Heart left ventricle (tissue), 16 donors: Measurements from ENCODE around the gene PLXNC1. TPM values are rescaled to one million over a fixed set of nuclear protein-coding genes. Genes with fewer than 3 reads are reported as not detected.
A peak's percentile ranks its signal among the peaks of the same experiment; 100 is the strongest.

Experiments
- ATAC-seq, 4 donors: fragments of 200-7000 bp; cut with Tn5 transposase; one replicate each; pipeline ENCODE4 v1.9.1; 2020 to 2022; ENCODE audit warnings: moderate library complexity in 4 of 4, mild to moderate bottlenecking in 3 of 4, moderate number of reproducible peaks in 1 of 4
- DNase-seq, 5 donors: peaks; one replicate each; pipeline ENCODE4 v3.0.0-alpha.2; 2020
- H3K27ac ChIP-seq, 12 donors: fragments of 200-600 bp; sonication (generic) in 4 of 12; one replicate each; pipeline versions ENCODE4 v1.5.0 to v1.8.0; 2016 to 2022; ENCODE audit warnings: mild to moderate bottlenecking in 2 of 12
- H3K27me3 ChIP-seq, 9 donors: fragments of 200-600 bp; sonication (generic) in 2 of 9; one replicate each; pipeline versions ENCODE4 v1.5.1 to v1.8.0; 2016 to 2022; ENCODE audit warnings: mild to moderate bottlenecking in 3 of 9
- H3K36me3 ChIP-seq, 9 donors: fragments of 200-600 bp; sonication (generic) in 2 of 9; one replicate each; pipeline versions ENCODE4 v1.5.0 to v1.8.0; 2018 to 2022; ENCODE audit warnings: mild to moderate bottlenecking in 2 of 9
- H3K4me1 ChIP-seq, 12 donors: fragments of 200-600 bp; sonication (generic) in 4 of 12; one replicate each; pipeline versions ENCODE4 v1.5.0 to v1.8.0; 2016 to 2022; ENCODE audit warnings: mild to moderate bottlenecking in 3 of 12
- H3K4me3 ChIP-seq, 12 donors: fragments of 200-600 bp; sonication (generic) in 4 of 12; one replicate each; pipeline versions ENCODE4 v1.5.0 to v1.8.0; 2017 to 2022; ENCODE audit warnings: mild to moderate bottlenecking in 9 of 12, moderate library complexity in 4 of 12
- H3K9me3 ChIP-seq, 12 donors: fragments of 200-600 bp; sonication (generic) in 4 of 12; one replicate each; pipeline versions ENCODE4 v1.5.0 to v1.8.0; 2016 to 2022; ENCODE audit warnings: mild to moderate bottlenecking in 1 of 12
- POLR2A ChIP-seq, 2 donors: fragments of 450-650 bp; IDR thresholded peaks; one replicate each; pipeline ENCODE4 v1.6.1; 2017; ENCODE audit warnings: antibody characterized with exemption in 2 of 2, mild to moderate bottlenecking in 2 of 2, moderate library complexity in 2 of 2
- WGBS, 4 donors: extraction: QIAGEN DNeasy Blood & Tissue Kit in 2 of 4; methylation state at CpG; one replicate each; pipeline versions ENCODE4 v1.1.5 to v1.1.7; 2013 to 2018; 5-methylcytosine and 5-hydroxymethylcytosine counted together
- intact Hi-C, 10 donors: fragments of 100-400 bp; cut with DNase I; formaldehyde crosslinking; loops; one replicate each; pipeline versions ENCODE4 v1.11.1 to v1.14.2; 2022
- polyA plus RNA-seq, 2 donors: library from polyadenylated mRNA; stranded (reverse); fragments of 200-250 nt; gene quantifications; one replicate each; pipeline ENCODE4 v1.2.3, GENCODE V29; 2013
- total RNA-seq, 9 donors: library from RNA; depleted of rRNA in 2 of 9; stranded (reverse); fragments of >200 nt in 2 of 9; fragmentation: NEBNext Ultra II Directional in 3 of 9; extraction: Animal tissue kit (Norgen Biotek cat#: 25700) in 3 of 9; gene quantifications; one replicate each; pipeline versions ENCODE4 v1.1.0 to v1.2.4, GENCODE V29; 2016 to 2023
- TF ChIP-seq, protein P1 (sequence below), 12 donors: fragments of 200-600 bp; sonication (generic) in 4 of 12; IDR thresholded peaks; one replicate each; pipeline versions ENCODE4 v1.5.0 to v1.8.0; 2018 to 2022; ENCODE audit warnings: antibody characterized with exemption in 12 of 12, mild to moderate bottlenecking in 5 of 12
- donor health status: ischemic (EF 13 %, LVEDD 7.1; RV severe dilation, severe dysfunction).
- donor health status: healthy with polysubstance abuse.
- donor health status: DM: no; HTN: yes; CAD: no.
- donor health status: DM: no; HTN: no; CAD: no.
- donor health status: ischemic (EF 25% LVEDD 6.9; RV normal size, moderate dysfunction).
- donor health status: ischemic (EF 25% LVEDD 5.7; RV mildly dilated, moderate dysfunction).
- donor health status: healthy.
- donor health status: DM: yes; HTN: yes; CAD: no.
- donor health status: ischemic (EF 35%, LVEDD 5.7; RV mildly dilated, moderate dysfunction).
- donor health status: nonischemic (EF 11% LVEDD 7.7; RV severe dilation, severe dysfunction).
- donor health status: DM: yes; HTN: yes; CAD: no.
- donor health status: PGD.
- donor health status: ischemic (EF 29% LVEDD 5.4; RV normal size, mild dysfunction).
- donor health status: nonischemic (EF 23%, LVEDD 6.1; RV moderate dilation, normal function).

The PLXNC1 gene
- total and polyA plus RNA-seq, 11 donors = 0.84 to 18.4 (median 3.1) TPM

DNA sequence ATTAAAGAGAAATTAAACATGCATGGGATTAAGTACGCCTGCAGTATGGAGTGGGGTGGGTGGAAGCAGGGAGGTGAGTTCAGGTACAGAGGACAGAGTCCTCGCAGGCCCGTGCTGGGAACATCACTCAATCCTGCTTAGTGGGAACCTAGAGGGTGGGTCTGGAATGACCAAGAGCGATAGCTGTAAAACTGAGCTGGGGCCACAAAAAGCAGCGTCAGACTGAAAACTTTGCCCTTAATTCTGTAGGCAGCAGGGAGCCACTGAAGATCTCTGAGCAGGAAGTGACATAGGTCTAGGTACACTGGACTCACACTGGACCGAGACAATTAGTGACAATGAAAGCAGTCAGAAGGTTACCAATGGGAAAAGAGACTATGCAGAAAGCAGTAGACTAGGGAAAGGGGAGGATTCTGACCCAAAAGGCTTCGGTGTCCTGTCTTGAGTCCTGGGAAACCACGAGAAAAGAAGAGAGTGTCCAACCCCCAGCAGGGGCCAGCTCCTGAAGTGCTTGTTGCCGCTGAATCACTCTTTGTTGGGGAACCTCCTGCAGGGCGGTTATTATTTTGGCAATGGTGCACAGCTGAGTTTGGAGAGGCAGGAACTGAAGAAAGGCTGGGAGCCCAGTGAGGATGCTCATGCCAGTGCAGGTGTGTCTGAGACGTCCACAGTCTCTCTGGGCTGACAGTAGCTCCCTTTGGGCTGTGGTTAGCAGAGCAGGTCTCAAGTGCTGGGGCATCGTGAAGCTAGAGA lies 97.4 kb downstream of the PLXNC1 start:
- intact Hi-C loops = no loop called here
- peaks cover 0 to 14% (median 0%) of the 10 kb centered on the region in 9 donors for H3K36me3 ChIP-seq
- no peaks in the 10 kb centered on the region for H3K27me3 ChIP-seq
- TF ChIP-seq, protein P1, sequence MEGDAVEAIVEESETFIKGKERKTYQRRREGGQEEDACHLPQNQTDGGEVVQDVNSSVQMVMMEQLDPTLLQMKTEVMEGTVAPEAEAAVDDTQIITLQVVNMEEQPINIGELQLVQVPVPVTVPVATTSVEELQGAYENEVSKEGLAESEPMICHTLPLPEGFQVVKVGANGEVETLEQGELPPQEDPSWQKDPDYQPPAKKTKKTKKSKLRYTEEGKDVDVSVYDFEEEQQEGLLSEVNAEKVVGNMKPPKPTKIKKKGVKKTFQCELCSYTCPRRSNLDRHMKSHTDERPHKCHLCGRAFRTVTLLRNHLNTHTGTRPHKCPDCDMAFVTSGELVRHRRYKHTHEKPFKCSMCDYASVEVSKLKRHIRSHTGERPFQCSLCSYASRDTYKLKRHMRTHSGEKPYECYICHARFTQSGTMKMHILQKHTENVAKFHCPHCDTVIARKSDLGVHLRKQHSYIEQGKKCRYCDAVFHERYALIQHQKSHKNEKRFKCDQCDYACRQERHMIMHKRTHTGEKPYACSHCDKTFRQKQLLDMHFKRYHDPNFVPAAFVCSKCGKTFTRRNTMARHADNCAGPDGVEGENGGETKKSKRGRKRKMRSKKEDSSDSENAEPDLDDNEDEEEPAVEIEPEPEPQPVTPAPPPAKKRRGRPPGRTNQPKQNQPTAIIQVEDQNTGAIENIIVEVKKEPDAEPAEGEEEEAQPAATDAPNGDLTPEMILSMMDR (IDR thresholded peaks at IDR 0.05) = no peak
- no peak for TF ChIP-seq POLR2A (IDR thresholded peaks at IDR 0.05)
- DNase-seq (no peak), ATAC-seq (no peak)
- peak overlapping the region in 1 of 12 donors; percentile 72 for H3K27ac ChIP-seq
- H3K4me1 ChIP-seq = peaks cover 0 to 35% (median 0%) of the 10 kb centered on the region in 12 donors
- WGBS, 4 donors = 85 to 90% (median 89%) methylated on average over 12 of the region's 12 CpGs
- no peak overlapping the region for H3K4me3 ChIP-seq
- H3K9me3 ChIP-seq = no peaks in the 10 kb centered on the region

DNA sequence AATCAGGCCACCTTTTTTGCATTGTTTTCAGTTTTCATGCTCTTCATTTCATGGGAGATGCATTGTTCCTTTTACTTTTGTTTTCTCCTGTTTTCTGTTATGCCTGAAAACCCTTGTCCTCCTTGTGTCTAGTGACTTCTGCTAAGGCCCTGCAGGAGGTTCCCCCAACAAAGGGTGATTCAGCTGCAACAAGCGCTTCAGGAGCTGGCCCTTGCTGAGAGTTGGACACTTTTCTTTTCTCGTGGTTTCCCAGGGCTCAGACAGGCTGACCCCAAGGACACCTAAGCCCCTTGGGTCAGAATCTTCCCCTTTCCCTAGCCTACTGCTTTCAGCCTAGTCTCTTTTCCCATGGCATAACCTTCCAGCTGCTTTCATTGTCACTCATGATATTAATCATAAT lies 98.9 kb downstream of the PLXNC1 start:
- H3K4me1 ChIP-seq = peaks cover 0 to 33% (median 0%) of the 10 kb centered on the region in 12 donors
- 48 to 73% (median 70%) methylated on average over 2 of the region's 2 CpGs for WGBS, 4 donors
- no peak overlapping the region for H3K27ac ChIP-seq
- TF ChIP-seq, protein P1 (IDR thresholded peaks at IDR 0.05) = no peak
- no peak for TF ChIP-seq POLR2A (IDR thresholded peaks at IDR 0.05)
- ATAC-seq (no peak), DNase-seq (no peak)
- no peak overlapping the region for H3K4me3 ChIP-seq
- intact Hi-C loops = no loop called here
- no peaks in the 10 kb centered on the region for H3K27me3 ChIP-seq
- no peaks in the 10 kb centered on the region for H3K9me3 ChIP-seq
- peaks cover 0 to 25% (median 0%) of the 10 kb centered on the region in 9 donors for H3K36me3 ChIP-seq

- H3K9me3 ChIP-seq = no peaks in the 10 kb centered on the region
- TF ChIP-seq, protein P1 (IDR thresholded peaks at IDR 0.05) = no peak
- TF ChIP-seq POLR2A (IDR thresholded peaks at IDR 0.05) = no peak
- DNase-seq (no peak), ATAC-seq (no peak)
- no peak overlapping the region for H3K4me3 ChIP-seq
- WGBS, 4 donors = 84 to 89% (median 88%) methylated on average over 7 of the region's 7 CpGs
- intact Hi-C loops = no loop called here
- H3K27ac ChIP-seq = no peak overlapping the region
- H3K4me1 ChIP-seq = peaks cover 0 to 28% (median 0%) of the 10 kb centered on the region in 12 donors
- H3K27me3 ChIP-seq = no peaks in the 10 kb centered on the region
- peaks cover 0 to 30% (median 0%) of the 10 kb centered on the region in 9 donors for H3K36me3 ChIP-seq
These were observed 100.2 kb downstream of the PLXNC1 start for GRCh38 chr12:94248582-94248981.

- TF ChIP-seq, protein P1 (IDR thresholded peaks at IDR 0.05) = no peak
- TF ChIP-seq POLR2A (IDR thresholded peaks at IDR 0.05) = no peak
- no peak overlapping the region for H3K27ac ChIP-seq
- peaks cover 0 to 13% (median under 1%) of the 10 kb centered on the region in 12 donors for H3K4me1 ChIP-seq
- peaks cover 0 to 33% (median 0%) of the 10 kb centered on the region in 9 donors for H3K36me3 ChIP-seq
- no peak overlapping the region for H3K4me3 ChIP-seq
- no peaks in the 10 kb centered on the region for H3K9me3 ChIP-seq
- ATAC-seq (no peak), DNase-seq (no peak)
- no peaks in the 10 kb centered on the region for H3K27me3 ChIP-seq
- 95 to 99% (median 96%) methylated on average over 4 of the region's 4 CpGs for WGBS, 4 donors
- intact Hi-C loops = no loop called here
These were observed 101.8 kb downstream of the PLXNC1 start for GRCh38 chr12:94250130-94250529.
